NOMO-1 (cell line): ENCODE results near the gene GLB1L2.
"Not testable (repeated sequence)": the region's sequence is repeated elsewhere in the genome, so short reads cannot be mapped to it uniquely, and the experiment has no call there.

Experiments
- DNase-seq, 2 experiments: peaks; one replicate each; lab custom pipeline; 2025; ENCODE audit not compliant: unreplicated experiment in 2 of 2; lab: John Stamatoyannopoulos, UW

The GLB1L2 gene

GRCh38 chr11:134331354-134332188 is at the start of gene GLB1L2:
Gene GLB1L2 (plus strand): TSS chr11:134331988. CDS start chr11:134332062, 74 bp downstream.
- DNase-seq = peak; percentile 58 to 69

GRCh38 chr11:134282121-134283045 is 49.4 kb upstream of the GLB1L2 start:
- no peak for DNase-seq

GRCh38 chr11:134283461-134284230 is 48.1 kb upstream of the GLB1L2 start:
- no peak for DNase-seq

- not testable (repeated sequence) for DNase-seq
These were observed 47.4 kb upstream of the GLB1L2 start for GRCh38 chr11:134284349-134284748.

GRCh38 chr11:134287561-134287960 is 44.2 kb upstream of the GLB1L2 start:
- no peak for DNase-seq

- no peak for DNase-seq
These were observed 43.3 kb upstream of the GLB1L2 start for GRCh38 chr11:134288486-134288885.

GRCh38 chr11:134289167-134289566 is 42.6 kb upstream of the GLB1L2 start:
- DNase-seq = no peak

- no peak for DNase-seq
These were observed 42.0 kb upstream of the GLB1L2 start for GRCh38 chr11:134289789-134290188.

- DNase-seq = no peak
These were observed 41.1 kb upstream of the GLB1L2 start for GRCh38 chr11:134290646-134291045.

- DNase-seq = no peak
These were observed 40.6 kb upstream of the GLB1L2 start for GRCh38 chr11:134291196-134291595.

- no peak for DNase-seq
These were observed 39.1 kb upstream of the GLB1L2 start for GRCh38 chr11:134292661-134293060.

- no peak for DNase-seq
These were observed 38.4 kb upstream of the GLB1L2 start for GRCh38 chr11:134293119-134294113.

- no peak for DNase-seq
These were observed 37.1 kb upstream of the GLB1L2 start for GRCh38 chr11:134294664-134295063.

GRCh38 chr11:134312223-134312622 is 19.6 kb upstream of the GLB1L2 start:
- DNase-seq = no peak

- DNase-seq = no peak
These were observed 19.0 kb upstream of the GLB1L2 start for GRCh38 chr11:134312807-134313206.

- DNase-seq = no peak
These were observed 18.4 kb upstream of the GLB1L2 start for GRCh38 chr11:134313379-134313778.

GRCh38 chr11:134313821-134314607 is 17.8 kb upstream of the GLB1L2 start:
- no peak for DNase-seq

- no peak for DNase-seq
These were observed 14.7 kb upstream of the GLB1L2 start for GRCh38 chr11:134317103-134317502.

- not testable (repeated sequence) for DNase-seq
These were observed 10.4 kb upstream of the GLB1L2 start for GRCh38 chr11:134321373-134321772.
